NCI-H1930 (cell line): ENCODE data around the gene LRRC46.

ENCODE experiments used
- DNase-seq, 2 experiments: peaks; one replicate each; lab custom pipeline; 2025; lab: John Stamatoyannopoulos, UW

Gene LRRC46

DNA sequence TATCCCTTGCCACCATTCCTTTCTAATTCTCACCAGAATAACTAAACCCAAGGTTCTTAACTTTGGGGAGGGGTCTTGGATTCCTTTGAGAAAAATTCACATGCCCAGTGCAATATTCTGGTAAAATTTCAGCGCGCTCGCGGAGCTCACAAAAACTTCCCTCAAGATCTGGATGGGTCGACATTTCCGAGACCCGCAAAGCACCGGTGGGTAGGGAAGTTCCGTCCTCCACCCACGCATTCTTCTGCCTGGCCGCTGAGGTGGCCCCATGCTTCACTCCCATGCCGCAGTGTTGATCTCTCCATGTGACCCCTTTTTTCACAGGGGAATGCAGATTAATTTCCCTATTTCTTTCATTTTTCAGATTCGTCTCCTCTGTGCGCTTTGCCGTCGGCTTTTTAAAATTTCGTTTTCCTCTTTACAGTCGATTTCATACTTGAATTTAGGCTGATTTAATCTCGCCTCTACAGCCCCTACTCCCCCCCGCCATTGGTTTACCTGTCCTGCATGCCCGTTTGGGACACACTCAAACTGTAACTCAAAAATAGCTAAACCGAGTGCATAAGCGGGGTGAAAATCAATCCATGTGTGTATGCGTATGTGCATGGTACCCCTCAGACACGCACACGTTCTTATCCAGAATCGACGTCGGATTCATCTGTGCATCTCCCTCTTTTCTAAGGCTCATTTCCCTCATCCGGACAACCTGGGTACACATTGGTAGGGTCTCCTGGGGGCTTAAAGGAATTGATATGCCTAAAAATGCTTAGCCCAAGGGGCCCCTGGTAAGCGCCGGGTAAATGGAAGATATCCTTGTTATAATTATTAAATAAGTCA, 20.9 kb downstream of the LRRC46 start:
- DNase-seq: no peak

DNA sequence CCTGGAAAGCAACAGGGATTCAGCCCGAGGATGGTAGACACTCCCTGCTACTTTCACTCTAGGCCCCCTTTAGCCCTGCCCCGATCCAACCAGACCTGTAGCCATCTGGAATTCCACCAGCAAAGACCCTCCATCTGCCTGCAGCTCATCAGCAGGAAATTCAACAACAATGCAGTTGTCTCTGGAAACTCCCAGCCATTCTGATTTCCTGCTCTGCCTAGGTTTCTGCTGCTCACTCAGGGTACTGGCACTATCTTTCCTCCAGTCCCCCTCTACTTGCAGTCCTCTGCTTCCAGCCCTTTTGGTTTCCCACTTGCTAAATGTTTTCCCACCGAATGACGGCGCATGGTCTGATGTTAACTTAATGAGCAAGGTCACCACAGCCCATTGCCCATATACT, 22.1 kb downstream of the LRRC46 start:
- no peak for DNase-seq

DNA sequence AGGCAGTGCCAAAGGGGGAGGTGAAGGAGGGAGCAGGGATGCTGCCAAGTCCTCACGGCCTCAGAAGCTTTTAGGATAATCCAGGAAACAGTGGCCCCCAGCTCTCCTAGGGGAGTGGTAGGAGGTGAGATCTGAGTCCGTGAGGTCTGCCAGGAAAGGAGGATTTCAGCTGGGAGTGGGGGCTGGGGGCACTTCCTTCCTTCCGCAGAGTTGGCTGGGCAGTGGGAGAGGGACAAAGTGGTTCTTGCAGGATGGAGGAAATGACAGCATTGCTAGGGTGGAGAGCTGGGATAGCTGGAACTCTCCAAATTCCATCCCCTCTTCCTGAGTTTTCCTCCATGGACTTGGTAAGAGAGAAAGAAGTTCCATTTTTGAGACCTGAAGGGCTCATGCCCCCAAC, 24.3 kb downstream of the LRRC46 start:
- DNase-seq: no peak

DNA sequence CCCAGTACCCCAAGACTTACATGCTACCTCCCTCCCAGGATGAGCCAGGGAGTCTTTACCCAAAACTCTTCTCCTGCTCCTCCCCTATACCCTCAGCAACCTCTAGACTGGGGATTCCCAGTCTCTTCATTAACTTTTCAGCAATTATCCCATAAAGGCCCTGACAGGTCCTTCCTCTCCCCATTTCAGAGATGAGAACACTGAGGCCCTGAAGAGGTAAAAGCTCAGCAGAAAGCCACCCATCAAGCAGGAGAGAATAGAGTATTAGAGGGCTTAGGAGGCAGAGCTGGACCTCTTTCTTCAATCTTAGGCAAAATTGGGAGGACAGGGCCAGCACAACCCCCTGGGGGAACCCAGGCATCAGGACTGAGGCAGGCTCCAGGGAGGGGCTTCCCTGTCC, 25.4 kb downstream of the LRRC46 start:
- no peak for DNase-seq

DNA sequence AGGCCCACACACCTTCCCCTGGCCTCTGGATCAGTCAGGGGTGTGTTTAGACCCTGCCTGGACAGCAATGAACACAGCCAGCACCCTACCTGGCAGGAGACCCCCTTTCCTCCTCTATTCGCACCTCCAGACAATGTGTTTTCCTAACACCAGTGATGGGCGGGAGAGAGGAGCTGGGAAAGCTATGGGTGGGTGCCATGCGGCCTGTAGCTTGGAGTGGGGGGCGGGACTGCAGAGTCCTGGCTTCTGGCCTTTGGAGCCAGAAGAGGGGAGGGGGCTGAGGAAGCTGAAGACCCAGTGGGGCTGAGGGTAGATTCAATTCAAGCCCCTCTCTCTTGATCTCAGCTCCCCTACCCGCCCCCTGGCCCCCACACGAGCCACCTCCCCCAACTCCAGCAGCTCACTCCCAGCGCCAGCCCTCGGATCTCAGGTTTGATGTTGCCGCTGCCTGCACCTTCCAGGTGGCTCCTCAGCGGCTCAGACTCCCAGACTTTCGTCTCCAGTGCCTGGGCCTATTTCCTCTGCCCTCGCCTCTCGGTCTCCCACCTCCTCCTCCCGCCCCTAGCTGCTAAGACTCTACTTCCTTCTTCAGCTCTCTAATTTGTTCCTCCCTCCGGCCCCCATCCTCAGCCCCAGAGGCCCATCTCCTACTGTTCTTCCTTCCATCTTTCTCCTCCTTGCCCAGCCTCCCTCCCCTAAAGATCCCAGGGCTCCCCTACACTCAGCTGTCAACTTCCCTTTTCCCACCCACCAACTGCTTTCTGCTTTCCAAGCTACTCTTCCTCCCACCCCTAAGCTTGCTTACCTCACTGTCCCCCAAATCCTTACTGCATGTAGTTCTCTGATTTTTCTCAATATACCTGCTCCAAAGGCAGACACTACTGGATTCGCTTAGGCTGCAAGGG, 26.3 kb downstream of the LRRC46 start:
- DNase-seq: no peak

DNA sequence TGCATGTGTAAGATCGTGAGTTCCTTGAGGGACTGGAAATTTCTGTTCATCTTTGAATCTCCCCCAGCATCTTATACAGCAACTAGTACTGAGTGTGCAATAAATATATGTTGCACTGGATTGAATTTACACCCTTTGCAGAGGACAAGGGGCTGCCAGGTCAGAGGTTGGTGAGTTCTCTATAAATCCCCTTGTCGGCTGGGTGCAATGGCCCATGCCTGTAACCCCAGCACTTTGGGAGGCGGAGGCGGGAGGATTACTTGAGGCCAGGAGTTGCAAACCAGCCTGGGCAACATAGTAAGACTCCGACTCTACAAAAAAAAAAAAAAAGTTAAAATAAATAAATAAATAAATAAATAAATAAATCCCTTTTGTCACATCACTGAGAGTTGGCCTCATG, 28.9 kb downstream of the LRRC46 start:
- no peak for DNase-seq

DNA sequence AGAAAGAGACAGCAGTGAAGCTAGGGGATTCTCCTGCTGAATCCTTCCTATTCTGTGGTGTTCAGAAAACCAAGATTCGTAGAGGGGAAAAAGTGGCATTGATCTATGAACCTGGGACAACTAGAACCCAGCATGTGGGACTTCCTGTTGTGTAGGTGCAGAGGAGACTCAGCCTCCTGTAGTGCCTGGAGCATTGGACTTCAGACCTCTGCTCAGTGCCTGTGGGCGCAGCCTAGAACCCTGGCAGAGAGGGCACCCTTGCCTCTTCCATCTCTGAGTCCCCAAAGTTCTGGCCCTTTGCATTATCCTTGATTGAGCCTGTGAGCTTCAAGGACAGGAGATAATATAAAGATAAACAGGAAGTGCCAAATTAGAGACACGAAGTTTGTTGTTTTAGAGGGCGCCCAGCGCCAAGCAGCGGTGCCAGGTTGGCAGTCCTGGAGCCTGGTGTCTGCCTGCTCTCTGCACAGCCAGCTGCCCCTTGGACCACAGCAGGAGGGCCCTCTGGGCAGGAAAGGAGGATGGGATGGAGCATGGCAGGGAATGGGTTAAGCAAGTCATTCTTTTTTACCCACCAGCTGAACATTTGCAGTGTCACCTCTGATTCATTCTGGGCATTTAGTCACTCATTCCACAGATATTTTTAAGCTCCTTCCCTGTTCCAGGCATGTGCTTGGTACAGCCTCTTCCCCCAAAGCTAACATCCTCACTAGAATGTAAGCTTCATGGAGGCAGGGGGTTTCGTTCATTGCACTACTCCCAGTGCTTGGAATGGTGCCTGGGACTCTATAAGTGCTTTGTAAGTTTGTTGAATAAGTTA, 31.4 kb downstream of the LRRC46 start:
- no peak for DNase-seq

DNA sequence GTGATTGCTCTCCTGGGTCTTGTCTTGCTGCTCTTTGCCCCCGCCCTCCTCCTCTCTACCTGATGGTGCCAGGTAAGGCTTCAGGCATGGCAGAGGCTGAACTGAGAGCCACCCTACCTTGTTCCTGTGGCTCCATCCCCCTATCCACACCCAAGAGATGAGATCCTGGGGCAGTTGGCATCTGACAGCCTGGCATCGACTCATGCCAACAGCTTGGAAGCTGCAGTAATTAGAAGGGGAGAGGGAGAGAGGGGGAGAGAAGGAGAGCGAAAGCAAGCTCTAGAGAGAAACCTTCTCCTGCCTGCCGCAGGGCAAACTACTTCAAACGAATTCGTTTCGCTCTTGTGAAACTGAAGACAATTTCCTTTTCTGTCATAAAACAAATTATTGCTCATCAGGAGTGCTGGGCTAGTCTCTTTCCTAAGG, 33.3 kb downstream of the LRRC46 start:
- DNase-seq: no peak

DNA sequence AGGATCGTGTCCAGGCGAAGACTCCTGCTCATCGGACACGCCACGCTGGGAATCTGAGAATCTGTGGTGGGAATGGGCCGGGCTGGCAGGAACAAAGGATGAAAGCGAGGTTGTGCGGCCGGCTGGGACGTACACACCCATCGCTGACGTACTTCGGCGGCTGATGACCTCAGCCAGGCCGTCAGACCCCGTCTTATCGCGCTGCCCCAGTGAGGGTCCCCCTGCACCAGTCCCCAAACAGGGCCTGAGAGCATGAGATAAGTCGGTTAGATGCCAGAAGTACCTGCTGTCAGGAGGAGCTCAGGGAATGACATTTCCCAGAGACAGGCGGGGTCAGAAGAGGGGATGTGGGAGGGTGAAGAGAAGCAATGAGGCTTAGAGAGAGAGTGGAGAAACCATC, 35.5 kb downstream of the LRRC46 start:
- no peak for DNase-seq

DNA sequence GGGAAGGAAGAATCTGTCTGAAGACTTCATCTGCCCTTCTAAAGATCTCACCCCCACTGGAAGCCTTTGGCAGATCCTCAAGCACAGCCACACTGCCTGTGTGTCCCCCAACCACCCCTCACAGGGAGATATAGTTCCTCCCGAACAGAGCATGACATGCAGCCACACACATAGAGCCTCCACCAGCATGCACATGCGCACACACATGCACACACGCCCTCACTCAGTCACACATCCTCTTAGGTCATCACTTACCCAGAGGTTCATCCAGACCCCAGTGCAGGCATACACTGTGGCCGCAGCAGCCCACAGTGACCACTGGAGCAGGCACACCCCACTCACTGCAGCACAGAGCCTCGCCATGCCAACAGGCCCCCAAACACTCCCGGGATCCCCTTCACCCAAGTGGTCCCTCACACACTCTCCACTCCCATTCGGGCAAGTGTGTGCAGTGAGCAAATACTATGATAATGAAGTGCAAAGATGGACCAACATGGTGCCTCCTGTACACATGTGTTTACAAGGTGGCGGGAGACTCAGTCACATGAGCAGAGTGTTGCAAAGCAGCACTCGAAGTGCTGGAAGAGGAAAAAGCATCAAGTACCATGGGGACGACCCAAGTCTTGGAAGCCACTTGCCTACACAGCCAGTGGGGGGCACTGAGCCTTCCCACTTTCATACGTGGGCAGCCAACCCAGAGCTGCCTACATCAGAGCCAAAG, 36.5 kb downstream of the LRRC46 start:
- no peak for DNase-seq

DNA sequence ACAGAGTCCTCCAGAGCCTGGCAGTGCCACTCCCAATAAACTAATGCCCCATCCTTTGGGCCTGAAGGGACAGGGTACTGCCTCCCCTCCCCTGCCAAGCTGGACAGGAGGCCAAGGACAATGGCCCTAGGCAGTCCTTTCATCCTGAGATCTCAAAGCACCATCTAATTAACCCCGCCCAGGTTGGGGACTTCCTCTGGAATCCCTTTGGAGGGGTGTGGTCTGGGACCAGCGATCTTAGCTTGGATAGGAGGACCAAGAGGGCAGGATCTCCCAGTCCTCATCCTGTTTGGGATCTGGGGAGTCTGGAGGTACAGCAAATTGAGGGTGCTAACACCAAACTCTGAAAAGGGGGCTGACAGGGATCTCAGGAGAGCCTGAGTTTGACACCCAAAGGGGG, 37.6 kb downstream of the LRRC46 start:
- no peak for DNase-seq

DNA sequence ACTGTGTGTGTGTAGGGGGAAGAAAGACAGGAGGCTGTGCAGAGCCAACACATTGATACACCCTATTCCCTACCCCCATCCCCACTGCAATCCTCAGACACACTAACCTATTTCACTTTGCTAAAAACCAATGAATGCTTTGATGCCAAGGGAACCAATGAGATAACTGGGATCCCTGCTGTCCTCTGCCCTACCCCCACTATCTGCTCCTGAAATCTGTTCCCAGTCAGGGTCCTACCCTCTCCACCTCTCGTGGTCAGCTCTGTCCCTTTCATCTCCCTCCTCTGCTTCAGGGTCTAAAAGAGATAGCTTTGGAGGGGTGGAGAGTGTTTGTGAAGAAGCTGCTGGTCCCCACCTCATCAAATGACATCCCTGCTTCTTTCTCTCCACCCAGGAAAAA, 38.6 kb downstream of the LRRC46 start:
- no peak for DNase-seq

DNA sequence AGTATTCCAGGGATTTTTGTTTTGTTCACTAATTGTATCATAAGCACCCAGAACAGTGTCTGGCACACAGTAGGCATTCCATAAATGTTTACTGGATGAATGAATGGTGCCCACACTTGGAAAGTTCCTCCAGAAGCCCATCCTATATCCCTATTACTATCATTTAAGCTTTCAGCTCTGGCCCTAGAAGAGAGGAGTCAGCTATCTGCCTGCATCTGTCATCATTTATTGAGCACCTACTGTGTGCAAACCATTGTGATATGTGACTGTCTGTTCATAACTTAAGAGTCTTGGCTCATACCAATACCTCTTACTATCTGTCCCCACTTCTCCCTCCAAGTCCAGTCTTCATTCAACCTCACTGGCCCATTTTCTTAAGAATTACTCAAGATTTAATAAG, 39.6 kb downstream of the LRRC46 start:
- no peak for DNase-seq

DNA sequence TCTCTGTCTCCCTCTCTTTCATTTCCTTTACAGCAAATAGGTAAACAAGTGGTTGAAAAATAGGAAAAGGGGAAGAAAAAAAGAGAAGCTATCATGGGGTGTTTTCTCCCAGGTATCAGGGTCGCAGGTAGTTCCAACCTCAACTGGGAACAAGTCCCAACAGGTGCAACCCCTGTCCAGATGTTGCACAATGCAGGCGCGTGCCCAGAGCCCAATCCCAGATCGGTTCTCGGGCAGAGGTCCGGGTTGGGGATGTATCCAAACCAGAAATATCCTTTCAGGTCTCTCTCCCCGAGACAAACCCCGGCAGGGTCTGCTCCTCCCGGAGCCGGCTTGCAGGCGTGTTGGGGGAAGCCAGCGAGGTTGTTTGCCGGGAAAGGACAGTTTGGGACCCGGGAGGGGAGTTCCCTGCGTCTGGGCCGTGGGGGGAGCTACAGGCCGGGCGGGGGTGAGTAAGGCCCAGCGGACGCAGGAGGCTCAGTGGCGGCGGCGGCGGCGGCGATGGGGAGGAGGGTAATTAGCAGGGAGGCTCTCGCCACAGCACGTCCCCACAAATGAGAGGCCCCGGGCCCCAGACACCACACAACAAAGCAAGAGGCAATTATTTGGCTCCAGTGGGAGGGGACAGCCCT, 40.7 kb downstream of the LRRC46 start:
- DNase-seq: no peak

DNA sequence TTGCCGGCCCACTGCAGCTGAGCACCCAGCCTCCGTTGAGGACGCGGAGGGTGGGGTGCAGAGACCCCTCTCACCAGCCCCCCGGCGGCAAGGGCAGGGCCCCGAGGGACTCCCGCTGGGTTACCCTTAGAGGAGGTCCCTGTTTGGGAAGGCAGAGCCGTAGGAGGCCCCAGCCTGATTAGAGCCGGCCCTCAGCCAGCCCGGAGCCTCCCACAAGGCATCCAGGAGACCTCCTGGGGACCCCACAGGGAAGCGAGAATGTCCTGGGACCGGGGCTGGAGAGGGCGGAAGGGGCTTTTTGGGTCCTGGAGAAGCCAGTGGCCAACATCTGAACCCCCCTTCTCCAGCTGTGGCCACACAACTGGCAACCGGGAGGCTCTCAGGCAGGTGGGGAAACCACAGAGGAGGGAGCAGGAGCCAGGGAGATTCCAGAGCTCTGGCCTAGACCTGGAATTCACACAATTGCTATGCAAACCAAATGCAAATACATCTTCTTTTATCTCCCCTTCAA, 41.2 kb downstream of the LRRC46 start:
- DNase-seq: no peak

DNA sequence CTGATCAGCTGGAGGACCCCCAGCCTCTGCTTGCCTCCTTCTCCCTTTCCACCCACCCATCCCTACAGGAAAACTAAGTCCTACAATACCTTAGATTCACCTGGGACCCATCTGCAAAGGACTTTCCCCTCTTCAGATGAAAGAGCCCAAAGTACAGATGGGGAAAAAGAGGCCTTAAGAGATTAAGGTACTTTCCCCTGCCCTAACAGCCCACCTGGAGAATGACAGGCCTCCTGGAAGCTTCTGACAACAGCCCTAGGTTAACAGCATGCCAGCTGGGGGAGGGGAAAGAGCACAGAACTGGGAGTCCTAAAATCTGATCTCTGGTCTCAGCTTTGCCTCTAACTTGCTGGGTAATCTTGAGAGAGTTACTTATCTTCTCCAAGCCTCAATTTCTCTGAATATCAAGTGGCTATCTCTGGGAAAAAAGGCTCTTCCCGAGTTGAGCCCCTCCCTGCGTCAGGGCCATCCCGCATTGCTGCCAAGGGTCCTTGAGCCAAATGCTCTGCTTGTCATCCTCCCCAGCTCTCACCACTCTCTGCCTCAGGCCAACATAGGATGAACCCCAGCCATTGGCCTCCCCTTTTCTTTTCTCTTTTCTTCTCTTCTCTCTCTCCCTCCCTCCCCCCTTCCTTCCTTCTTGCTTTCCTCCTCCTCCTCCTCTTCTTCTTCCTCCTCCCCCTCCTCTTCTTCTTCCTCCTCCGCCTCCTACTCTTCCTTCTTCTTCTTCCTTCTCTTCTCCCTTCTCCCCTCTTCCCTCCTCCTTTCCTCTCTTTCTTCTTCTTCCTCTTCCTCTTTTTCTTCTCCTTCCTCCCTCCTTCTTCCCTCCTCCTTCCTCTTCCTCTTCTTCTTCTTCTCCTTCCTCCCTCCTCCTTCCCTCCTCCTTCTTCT, 42.0 kb downstream of the LRRC46 start:
- no peak for DNase-seq

DNA sequence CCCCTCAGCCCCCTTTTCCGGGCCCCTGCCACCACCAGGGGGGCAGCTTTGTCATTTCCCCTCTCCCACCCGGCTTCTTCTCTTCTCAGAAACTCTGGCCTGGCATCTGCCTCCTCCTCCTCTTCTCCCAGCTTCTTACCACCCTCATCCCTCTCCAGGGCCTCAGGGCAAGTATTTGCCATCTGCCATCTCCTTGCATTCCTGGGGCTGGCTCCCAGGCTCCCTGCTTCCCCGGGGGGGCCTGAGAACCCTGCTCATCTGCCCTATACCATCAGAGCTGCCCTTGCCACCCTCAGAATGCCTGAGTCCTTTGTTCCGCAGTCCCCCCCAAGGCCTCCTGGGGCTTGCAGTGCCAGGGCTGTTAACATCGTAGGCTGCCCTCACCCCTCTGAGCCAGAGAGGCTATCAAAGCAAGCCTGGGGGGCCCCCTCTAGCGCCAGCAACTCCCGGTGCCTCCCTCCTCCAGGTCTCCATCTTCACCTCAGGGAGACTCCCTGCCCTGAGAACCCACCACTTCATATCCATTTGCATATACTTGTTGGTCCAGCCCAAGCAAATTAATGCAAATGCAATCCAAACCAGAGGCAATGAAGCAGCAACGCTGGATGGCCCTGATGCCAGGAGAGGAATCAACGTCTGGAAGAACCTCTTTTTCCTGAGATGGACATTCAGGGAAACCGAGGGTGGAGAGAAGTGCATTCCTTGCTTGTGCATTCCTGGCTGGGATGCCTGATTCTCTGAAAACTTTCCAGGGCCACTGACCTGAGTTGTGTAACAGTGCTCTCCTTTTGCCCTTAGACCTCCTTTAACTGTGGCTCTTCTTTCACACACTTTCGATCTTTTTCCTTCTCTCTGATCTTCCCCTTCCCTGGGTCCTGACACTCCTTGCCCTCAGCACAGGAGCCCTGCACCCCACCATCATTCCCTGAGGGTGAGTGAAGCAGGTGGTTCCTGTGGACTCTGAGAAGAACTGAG, 43.8 kb downstream of the LRRC46 start:
- DNase-seq: no peak

DNA sequence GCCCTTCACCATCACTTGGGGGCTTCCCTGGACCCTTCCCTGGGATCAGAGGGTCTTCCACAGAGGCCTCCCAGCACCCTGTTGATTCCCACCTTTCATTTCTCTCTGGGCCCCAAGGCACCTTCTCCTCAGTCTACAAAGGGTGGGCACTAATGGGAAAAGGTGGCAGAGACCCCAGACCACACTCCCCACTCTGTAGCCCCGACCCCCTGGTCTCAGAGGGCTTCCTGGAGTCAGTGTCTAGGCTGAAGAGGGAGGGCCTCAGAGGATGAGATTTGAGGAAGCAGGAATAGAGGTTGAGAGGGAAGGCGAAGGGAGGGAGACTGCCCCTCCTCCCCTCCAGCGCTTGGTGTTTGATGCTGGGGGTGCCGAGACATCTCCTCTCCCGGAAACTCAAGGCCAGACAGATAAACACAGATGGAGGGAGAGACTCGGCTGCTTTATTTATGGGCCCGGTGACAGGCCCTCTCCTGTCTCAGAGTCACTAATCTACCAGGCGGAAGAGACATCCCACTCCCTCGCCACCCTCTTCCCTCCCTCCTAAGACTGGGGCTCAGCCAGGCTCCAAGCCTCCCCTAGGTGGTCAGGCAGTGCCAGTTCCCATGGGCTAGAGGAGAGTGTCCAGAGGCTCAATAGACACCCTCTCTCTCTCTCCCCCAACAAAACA, 46.0 kb downstream of the LRRC46 start:
- no peak for DNase-seq
